ENCODE results near the gene CLK2.
"Not testable (repeated sequence)": the region's sequence is repeated elsewhere in the genome, so short reads cannot be mapped to it uniquely, and the experiment has no call there.

Gene CLK2

DNA sequence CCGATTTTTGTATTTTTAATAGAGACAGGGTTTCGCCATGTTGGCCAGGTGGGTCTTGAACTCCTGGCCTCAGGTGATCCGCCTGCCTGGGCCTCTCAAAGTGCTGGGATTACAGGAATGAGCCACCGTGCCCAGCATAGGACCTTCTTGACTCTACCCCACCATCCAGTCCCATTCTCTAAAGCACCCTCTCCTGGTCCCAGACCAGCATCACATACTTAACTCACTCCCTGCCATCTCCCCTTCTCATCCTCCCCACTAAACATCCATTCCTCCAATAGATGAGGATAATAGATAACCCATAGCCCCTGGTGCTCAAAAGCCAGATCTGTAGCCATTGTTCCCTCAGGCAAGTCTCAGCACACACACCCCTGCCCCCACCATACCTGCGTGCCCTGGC lies 20.1 kb downstream of the CLK2 start:
- Mint-ChIP-seq H3K4me1 (peaks cover 36% of the 10 kb centered on the region), H3K27me3 (ENCODE audit: low read depth) (peaks cover 3% of the 10 kb centered on the region), H3K36me3 (ENCODE audit: low read depth) (peaks cover 13% of the 10 kb centered on the region), H3K4me3 (peak overlapping the region; percentile 84 to 92 (median 88)), H3K9me3 (no peaks in the 10 kb centered on the region), H3K27ac (peak overlapping the region; percentile 18 to 65 (median 64))
- TF ChIP-seq, protein P1, sequence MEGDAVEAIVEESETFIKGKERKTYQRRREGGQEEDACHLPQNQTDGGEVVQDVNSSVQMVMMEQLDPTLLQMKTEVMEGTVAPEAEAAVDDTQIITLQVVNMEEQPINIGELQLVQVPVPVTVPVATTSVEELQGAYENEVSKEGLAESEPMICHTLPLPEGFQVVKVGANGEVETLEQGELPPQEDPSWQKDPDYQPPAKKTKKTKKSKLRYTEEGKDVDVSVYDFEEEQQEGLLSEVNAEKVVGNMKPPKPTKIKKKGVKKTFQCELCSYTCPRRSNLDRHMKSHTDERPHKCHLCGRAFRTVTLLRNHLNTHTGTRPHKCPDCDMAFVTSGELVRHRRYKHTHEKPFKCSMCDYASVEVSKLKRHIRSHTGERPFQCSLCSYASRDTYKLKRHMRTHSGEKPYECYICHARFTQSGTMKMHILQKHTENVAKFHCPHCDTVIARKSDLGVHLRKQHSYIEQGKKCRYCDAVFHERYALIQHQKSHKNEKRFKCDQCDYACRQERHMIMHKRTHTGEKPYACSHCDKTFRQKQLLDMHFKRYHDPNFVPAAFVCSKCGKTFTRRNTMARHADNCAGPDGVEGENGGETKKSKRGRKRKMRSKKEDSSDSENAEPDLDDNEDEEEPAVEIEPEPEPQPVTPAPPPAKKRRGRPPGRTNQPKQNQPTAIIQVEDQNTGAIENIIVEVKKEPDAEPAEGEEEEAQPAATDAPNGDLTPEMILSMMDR (IDR thresholded peaks at IDR 0.05; ENCODE audit: unreplicated experiment in 3 of 3): no peak

DNA sequence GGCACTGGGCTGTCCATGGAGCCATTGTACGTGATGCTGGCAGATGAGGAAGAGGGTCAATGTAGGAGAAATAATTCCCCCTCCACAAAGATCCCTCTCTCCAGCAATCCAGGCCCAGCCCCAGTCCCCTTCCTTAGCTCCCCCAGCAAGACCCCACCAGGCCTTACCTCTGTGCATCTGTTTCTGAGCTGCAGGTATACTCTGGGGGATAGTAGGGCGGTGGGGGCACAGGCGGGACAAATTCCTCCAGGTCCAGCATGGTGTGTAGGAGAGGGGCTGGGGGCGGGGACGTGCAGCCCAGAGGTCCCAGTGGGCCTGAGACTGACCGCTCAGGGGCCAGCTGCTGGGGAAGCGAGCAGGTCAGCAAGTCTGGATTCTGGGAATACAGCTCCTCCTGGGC lies 21.7 kb downstream of the CLK2 start:
- Mint-ChIP-seq H3K4me1 (peaks cover 32% of the 10 kb centered on the region), H3K4me3 (peak overlapping the region in 2 of 3 experiments; percentile 53 to 75), H3K27me3 (ENCODE audit: low read depth) (peaks cover 3% of the 10 kb centered on the region), H3K36me3 (ENCODE audit: low read depth) (peaks cover 9% of the 10 kb centered on the region), H3K9me3 (no peaks in the 10 kb centered on the region), H3K27ac (peak overlapping the region; percentile 60 to 87 (median 74))
- TF ChIP-seq, protein P1 (IDR thresholded peaks at IDR 0.05; ENCODE audit: unreplicated experiment in 3 of 3): no peak

DNA sequence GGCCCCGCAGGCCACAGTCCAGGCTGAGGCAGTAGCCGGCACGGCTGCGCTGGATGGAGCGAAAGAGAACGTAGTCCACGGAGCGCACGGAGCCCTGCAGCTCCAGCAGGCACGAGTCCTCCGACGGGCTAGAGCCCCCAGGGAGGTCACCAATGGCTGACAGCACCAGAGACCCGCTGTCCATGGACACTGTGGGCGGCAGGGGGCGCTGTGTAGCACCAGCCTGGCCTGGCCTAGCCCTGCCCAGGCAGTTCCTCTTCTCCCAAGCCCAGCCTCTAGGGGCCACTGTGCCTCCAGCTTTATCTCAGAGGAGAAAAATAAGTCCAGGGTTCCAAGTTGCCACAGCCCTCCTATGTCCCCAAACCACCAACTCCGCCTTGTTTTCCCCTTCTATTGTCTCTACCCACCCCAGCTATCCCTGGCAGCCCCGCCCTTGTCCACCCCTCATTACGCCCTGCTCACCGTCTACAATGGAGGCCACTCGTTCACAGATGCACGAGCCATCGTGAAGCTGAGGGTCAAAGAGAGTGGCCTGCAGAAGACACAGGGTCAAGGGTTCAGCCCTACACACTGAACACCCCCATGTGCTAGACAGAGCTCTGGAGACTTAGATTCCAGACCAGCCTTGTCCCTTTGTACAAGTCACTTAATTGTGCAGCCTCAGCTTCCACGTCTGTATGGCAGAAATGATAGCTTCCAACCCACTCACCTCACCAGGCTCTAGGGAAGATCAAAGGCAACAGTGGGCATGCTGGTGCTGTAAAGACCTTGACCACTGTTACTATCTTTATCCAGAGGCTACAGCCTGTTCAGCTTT lies 22.5 kb downstream of the CLK2 start:
- peaks cover 13% of the 10 kb centered on the region for H3K36me3 Mint-ChIP-seq (ENCODE audit: low read depth)
- peaks cover 3% of the 10 kb centered on the region for H3K27me3 Mint-ChIP-seq (ENCODE audit: low read depth)
- H3K9me3 Mint-ChIP-seq: no peaks in the 10 kb centered on the region
- H3K4me3 Mint-ChIP-seq: peak overlapping the region; percentile 38 to 75 (median 69)
- TF ChIP-seq, protein P1 (IDR thresholded peaks at IDR 0.05; ENCODE audit: unreplicated experiment in 3 of 3): peak; percentile 98 to 100 (median 100)
- peaks cover 28% of the 10 kb centered on the region for H3K4me1 Mint-ChIP-seq
- H3K27ac Mint-ChIP-seq: peak overlapping the region; percentile 74 to 89 (median 87)

DNA sequence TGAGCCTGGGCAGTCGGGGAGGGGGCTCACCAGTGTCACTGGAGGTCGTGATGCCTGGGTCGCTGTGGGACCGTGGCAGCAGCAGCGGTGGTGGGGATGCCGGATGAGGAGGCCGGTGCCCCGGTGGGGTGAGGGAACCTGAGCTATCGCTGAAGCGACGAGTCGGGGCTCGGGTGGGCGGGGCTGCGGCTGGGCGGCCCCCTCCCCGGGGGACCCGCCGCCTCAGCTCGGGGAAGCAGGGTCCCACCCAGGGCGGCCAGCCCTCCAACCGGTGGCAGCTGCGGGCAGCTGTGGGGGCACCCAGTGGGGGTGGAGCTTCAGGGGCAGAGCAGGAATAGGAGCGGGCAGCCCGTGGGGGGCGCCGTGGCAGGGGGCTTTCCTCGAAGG lies 23.1 kb downstream of the CLK2 start:
- peaks cover 16% of the 10 kb centered on the region for H3K36me3 Mint-ChIP-seq (ENCODE audit: low read depth)
- H3K27me3 Mint-ChIP-seq (ENCODE audit: low read depth): peaks cover 3% of the 10 kb centered on the region
- TF ChIP-seq, protein P1 (IDR thresholded peaks at IDR 0.05; ENCODE audit: unreplicated experiment in 3 of 3): no peak
- H3K4me1 Mint-ChIP-seq: peaks cover 24% of the 10 kb centered on the region
- H3K4me3 Mint-ChIP-seq: peak overlapping the region in 1 of 3 experiments; percentile 9
- H3K27ac Mint-ChIP-seq: no peak overlapping the region
- no peaks in the 10 kb centered on the region for H3K9me3 Mint-ChIP-seq

DNA sequence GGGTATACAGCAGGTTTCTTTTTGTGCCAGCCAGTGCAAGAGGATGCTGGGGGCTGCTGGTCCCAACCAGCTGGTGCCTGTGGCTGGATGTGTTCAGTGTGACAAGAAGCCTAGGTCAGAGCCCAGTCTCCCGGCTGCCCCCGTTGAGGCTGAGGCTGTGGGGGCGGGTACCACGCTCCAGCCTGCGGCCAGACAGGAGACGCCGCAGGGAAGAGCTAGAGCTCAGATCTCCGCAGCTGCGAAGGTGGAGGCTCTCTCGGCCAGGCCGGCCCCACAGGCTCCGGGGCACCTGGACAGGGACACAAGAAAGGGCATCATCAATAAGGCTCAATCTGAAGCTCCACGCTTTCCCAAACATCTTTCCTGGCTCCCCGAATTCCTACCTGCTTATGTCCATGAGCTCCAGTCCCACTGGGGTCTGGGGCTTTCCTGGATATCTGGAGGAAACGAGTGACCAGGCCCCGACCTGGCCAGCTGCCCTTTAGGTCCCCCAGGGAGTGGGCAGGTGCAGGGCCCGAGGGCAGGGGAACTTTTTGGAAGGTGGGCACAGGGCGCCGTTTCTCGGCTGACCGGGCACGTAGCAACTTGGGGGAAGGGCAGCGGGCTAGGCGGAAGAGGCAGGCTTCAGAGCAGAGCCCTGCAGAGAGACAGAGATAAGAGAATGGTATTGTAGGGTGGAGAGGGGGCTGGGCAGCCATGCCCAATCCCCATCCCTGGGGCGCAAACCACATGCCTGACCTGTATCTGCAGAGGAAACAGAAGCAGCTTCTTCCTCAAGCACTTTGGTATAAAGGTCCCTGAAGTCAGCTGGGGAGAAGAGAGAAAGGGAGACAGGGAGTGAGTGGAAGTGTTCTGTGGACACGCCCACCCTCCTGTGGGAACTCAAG lies 25.4 kb downstream of the CLK2 start:
- H3K36me3 Mint-ChIP-seq (ENCODE audit: low read depth): peaks cover 16% of the 10 kb centered on the region
- no peak overlapping the region for H3K27ac Mint-ChIP-seq
- TF ChIP-seq, protein P1 (IDR thresholded peaks at IDR 0.05; ENCODE audit: unreplicated experiment in 3 of 3): no peak
- H3K27me3 Mint-ChIP-seq (ENCODE audit: low read depth): peaks cover 4% of the 10 kb centered on the region
- peaks cover 16% of the 10 kb centered on the region for H3K4me1 Mint-ChIP-seq
- H3K4me3 Mint-ChIP-seq: no peak overlapping the region
- no peaks in the 10 kb centered on the region for H3K9me3 Mint-ChIP-seq

DNA sequence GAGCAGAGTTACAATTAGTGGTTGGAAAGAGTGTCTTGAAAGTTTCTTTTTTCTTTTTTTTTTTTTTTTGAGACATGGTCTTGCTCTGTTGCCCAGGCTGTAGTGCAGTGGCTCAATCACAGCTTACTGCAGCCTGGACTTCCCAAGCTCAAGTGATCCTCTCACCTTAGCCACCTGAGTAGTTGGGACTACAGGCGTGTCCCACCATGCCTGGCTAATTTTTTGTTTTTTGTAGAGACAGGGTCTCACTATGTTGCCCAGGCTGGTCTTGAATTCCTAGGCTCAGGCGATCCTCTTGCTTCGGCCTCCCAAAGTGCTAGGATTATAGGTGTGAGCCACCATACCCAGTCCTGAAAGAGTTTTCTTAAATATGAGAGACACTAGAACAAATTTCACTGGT lies 26.5 kb downstream of the CLK2 start:
- not testable (repeated sequence) for H3K27ac Mint-ChIP-seq; H3K27me3 Mint-ChIP-seq (ENCODE audit: low read depth); H3K9me3 Mint-ChIP-seq; H3K4me3 Mint-ChIP-seq
- peaks cover 16% of the 10 kb centered on the region for H3K36me3 Mint-ChIP-seq (ENCODE audit: low read depth)
- H3K4me1 Mint-ChIP-seq: peaks cover 12% of the 10 kb centered on the region

All from nephron (organoid).